Astrocyte (in vitro differentiated cells and primary cell): ENCODE data around the gene SSBP3.

Source experiments
- CTCF ChIP-seq: IDR thresholded peaks from 2 replicates; pipeline ENCODE4 v1.5.1; 2011; ENCODE audit warnings: low read depth, mild to moderate bottlenecking, inconsistent platforms, low read length, moderate library complexity; ENCODE audit not compliant: insufficient read depth
- EZH2 ChIP-seq: IDR thresholded peaks from 2 replicates; pipeline ENCODE4 v1.6.1; 2012; ENCODE audit warnings: mild to moderate bottlenecking, low read length, inconsistent platforms; ENCODE audit not compliant: insufficient read depth

- TF ChIP-seq EZH2 = no peak
- no peak for TF ChIP-seq CTCF
These were observed 10.2 kb upstream of the SSBP3 start for GRCh38 chr1:54416435-54416834.
